ENCODE results near the gene FAM162A. TPM values are rescaled to one million over a fixed set of nuclear protein-coding genes. Genes with fewer than 3 reads are reported as not detected.
"Not testable (repeated sequence)": the region's sequence is repeated elsewhere in the genome, so short reads cannot be mapped to it uniquely, and the experiment has no call there.

The FAM162A gene
- total and polyA plus RNA-seq, 3 experiments from 2014 or later = 62.6 to 113 (median 63.3) TPM

DNA sequence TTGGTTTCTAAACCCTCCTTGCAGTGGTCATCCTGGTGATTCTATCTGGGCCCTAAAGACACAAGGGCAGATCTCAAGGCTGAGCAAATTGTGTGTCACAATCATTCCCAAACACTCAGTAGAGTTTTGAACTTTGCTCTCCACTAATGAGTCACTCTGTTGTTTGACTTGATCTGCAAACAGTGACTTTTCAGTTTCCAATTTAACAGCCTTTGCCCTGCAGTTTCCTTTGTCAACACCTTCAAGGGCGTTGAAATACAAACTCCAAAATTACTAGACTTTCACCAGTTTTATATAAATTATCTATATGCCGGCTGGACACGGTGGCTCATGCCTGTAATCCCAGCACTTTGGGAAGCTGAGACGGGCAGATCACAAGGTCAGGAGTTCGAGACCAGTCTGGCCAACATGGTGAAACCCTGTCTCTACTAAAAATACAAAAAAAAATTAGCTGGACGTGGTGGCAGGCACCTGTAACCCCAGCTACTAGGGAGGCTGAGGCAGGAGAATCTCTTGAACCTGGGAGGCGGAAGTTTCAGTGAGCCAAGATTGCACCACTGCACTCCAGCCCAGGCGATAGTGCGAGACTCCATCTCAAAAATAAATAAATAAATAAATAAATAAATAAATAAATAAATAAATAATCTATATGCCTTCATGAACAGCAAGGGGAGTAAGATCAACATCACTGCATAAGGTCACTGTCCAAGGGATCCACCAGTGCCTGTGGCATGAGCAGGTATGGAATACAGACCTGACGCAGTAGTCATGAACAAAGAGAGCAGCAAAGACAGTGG, 18.2 kb upstream of the FAM162A start:
- CTCF ChIA-PET; H3K9me3 ChIP-seq (ENCODE audit: low read length); H3K27me3 ChIP-seq (ENCODE audit: insufficient read depth, low read length, poor library complexity, severe bottlenecking); H3K4me3 Mint-ChIP-seq; H3K27me3 Mint-ChIP-seq; H3K9me3 Mint-ChIP-seq; H3K4me1 ChIP-seq (ENCODE audit: insufficient read depth, low read length); POLR2A ChIA-PET; DNase-seq; H3K4me3 ChIP-seq (ENCODE audit: low read length); H3K27ac ChIP-seq (ENCODE audit: low read depth, low read length); H3K4me1 Mint-ChIP-seq: not testable (repeated sequence)
- H3K27ac Mint-ChIP-seq = peak overlapping the region in 1 of 8 donors; percentile 19
- H3K36me3 Mint-ChIP-seq = peaks cover 3 to 77% (median 14%) of the 10 kb centered on the region in 3 donors
- H3K36me3 ChIP-seq (ENCODE audit: insufficient read depth, low read length) = peaks cover 14% of the 10 kb centered on the region

DNA sequence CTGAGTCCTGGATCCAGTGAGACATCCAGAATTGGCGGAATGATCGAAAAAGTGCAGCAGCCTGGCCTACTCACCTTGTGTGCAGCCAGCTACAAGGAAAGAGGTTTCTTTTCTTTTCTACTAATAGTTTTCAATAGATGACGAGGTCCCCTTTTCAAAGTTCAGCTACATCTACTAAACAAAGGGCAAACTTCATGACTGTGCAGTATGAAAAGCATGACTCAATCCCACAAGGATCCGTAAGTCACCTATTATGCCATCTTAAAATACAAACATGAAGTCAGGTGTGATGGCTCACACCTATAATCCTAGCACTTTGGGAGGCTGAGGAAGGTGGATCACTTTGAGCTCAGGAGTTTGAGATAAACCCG, 17.6 kb upstream of the FAM162A start:
- Mint-ChIP-seq H3K36me3 (peaks cover 3 to 80% (median 16%) of the 10 kb centered on the region in 3 donors), H3K9me3 (no peaks in the 10 kb centered on the region), H3K4me3 (no peak overlapping the region), H3K4me1 (no peaks in the 10 kb centered on the region), H3K27ac (no peak overlapping the region), H3K27me3 (no peaks in the 10 kb centered on the region)
- Histone ChIP-seq H3K27ac (ENCODE audit: low read depth, low read length) (no peak overlapping the region), H3K4me3 (ENCODE audit: low read length) (no peak overlapping the region), H3K27me3 (ENCODE audit: insufficient read depth, low read length, poor library complexity, severe bottlenecking) (no peaks in the 10 kb centered on the region), H3K36me3 (ENCODE audit: insufficient read depth, low read length) (peaks cover 14% of the 10 kb centered on the region), H3K9me3 (ENCODE audit: low read length) (no peaks in the 10 kb centered on the region), H3K4me1 (ENCODE audit: insufficient read depth, low read length) (no peaks in the 10 kb centered on the region)
- CTCF ChIA-PET = no interaction called here
- DNase-seq = no peak
- POLR2A ChIA-PET = no interaction called here

DNA sequence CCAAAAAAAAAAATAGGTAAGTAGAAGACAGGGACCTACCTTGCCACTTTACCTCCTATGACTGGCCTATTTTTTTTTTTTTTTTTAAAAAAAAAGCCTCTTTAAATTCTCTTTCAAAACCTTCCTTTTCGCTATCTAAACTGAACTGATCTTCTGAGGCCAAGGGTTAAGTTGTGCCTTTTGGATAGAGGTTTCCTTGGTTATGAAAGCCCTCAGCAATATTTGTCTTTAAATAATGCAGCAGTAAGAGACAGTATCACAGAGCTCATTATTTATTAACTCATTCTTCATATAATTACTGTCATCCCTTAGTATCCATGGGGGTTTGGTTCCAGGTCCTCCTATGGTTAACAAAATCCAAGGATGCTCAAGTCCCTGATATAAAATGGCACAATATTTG, 9.9 kb upstream of the FAM162A start:
- Histone ChIP-seq H3K4me1 (ENCODE audit: insufficient read depth, low read length) (no peaks in the 10 kb centered on the region), H3K9me3 (ENCODE audit: low read length) (no peaks in the 10 kb centered on the region), H3K36me3 (ENCODE audit: insufficient read depth, low read length) (peaks cover 4% of the 10 kb centered on the region), H3K4me3 (ENCODE audit: low read length) (no peak overlapping the region), H3K27ac (ENCODE audit: low read depth, low read length) (no peak overlapping the region), H3K27me3 (ENCODE audit: insufficient read depth, low read length, poor library complexity, severe bottlenecking) (no peaks in the 10 kb centered on the region)
- no peaks in the 10 kb centered on the region for H3K27me3 Mint-ChIP-seq
- peak overlapping the region in 1 of 8 donors; percentile 19 for H3K27ac Mint-ChIP-seq
- H3K4me1 Mint-ChIP-seq = peaks cover 0 to 7% (median 0%) of the 10 kb centered on the region in 3 donors
- no peak for DNase-seq
- H3K9me3 Mint-ChIP-seq = no peaks in the 10 kb centered on the region
- ChIA-PET POLR2A (no interaction called here), CTCF (no interaction called here)
- H3K4me3 Mint-ChIP-seq = no peak overlapping the region
- H3K36me3 Mint-ChIP-seq = peaks cover 0 to 39% (median 12%) of the 10 kb centered on the region in 3 donors

DNA sequence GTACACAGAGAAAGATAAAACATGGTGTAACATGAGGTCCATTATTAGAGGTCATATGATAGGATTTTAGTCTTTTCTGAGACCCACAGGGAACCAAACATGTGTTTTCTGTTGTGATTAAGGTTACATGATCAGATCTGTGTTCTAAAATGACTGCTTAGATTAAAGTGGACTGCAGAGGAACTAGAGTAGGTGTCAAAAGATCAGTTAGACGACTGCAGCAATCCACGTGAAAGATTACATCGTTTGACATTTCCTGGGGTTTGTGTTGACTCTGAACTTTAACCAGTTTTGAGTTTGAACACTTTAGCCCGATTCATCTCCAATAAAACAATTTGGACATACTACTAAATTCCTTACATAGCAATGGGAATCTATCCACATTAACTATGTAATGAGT, 6.0 kb upstream of the FAM162A start:
- H3K36me3 ChIP-seq (ENCODE audit: insufficient read depth, low read length) = no peaks in the 10 kb centered on the region
- H3K27ac Mint-ChIP-seq = no peak overlapping the region
- no peak overlapping the region for H3K27ac ChIP-seq (ENCODE audit: low read depth, low read length)
- H3K4me1 ChIP-seq (ENCODE audit: insufficient read depth, low read length) = peaks cover 7% of the 10 kb centered on the region
- ChIA-PET POLR2A (no interaction called here), CTCF (no interaction called here)
- H3K4me3 Mint-ChIP-seq = no peak overlapping the region
- no peak for DNase-seq
- H3K9me3 Mint-ChIP-seq = no peaks in the 10 kb centered on the region
- H3K4me3 ChIP-seq (ENCODE audit: low read length) = no peak overlapping the region
- peaks cover 0 to 21% (median 4%) of the 10 kb centered on the region in 3 donors for H3K36me3 Mint-ChIP-seq
- H3K4me1 Mint-ChIP-seq = peaks cover 10 to 20% (median 13%) of the 10 kb centered on the region in 3 donors
- H3K27me3 ChIP-seq (ENCODE audit: insufficient read depth, low read length, poor library complexity, severe bottlenecking) = no peaks in the 10 kb centered on the region
- no peaks in the 10 kb centered on the region for H3K27me3 Mint-ChIP-seq
- no peaks in the 10 kb centered on the region for H3K9me3 ChIP-seq (ENCODE audit: low read length)

DNA sequence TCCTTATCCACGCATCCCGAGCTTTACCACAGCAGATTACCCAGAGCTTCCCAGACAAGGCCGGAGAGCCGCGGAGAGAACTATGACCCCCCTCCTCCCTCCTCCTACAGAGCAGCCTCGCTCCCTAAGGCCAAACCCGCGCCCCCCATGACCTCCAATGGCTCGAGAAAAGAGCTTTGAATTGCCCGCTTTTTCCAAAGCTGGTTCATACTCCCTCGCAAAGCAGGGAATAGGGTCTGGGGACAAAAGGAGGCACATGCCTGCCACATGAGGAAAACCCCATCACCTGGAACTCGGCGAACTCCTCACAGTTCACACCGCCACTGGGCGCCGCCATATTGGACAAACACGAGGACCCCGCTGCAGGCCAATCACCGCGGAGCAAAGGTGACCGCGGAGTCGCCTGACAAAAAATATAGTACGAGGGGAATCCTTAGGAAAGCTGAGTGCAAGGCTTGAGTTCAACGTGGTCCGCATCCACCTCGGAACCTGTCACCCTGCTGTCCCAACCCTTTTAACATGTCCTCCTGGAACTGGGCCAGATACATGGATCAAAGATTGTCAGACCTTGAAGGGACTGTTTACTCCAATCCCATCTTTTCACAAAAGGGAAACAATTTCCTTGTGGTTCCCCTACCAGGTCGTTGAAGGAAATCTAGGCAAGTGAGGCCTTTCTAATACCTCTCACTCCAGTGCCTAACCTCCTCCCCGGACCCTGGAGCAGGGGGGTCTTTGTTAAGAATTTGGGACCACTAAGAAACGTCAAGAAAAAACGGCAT, 905 bp upstream of the FAM162A start, which contains the start of gene MIX23:
TSS of gene MIX23 (minus strand) at position 344 of the 779 bp plus-strand sequence. CDS start at position 337, 7 bp downstream.
- ChIA-PET CTCF (interaction anchor here (1.0 to 2.4 kb wide), 4 partner anchors 10 to 837 kb away, joined by 3 to 14 read pairs (median 6); partner anchors contain the start of gene POLQ), POLR2A (interaction anchor here (0.6 to 2.7 kb wide), 8 partner anchors 29 to 1203 kb away, joined by 3 to 45 read pairs (median 4); partner anchors contain the start of genes DTX3L, HSPBAP1, KPNA1 and PARP14)
- Histone ChIP-seq H3K9me3 (ENCODE audit: low read length) (no peaks in the 10 kb centered on the region), H3K4me3 (ENCODE audit: low read length) (peak within 1 kb of the TSS; percentile 74), H3K4me1 (ENCODE audit: insufficient read depth, low read length) (peaks cover 30% of the 10 kb centered on the region), H3K27ac (ENCODE audit: low read depth, low read length) (peak within 1 kb of the TSS; percentile 82), H3K36me3 (ENCODE audit: insufficient read depth, low read length) (no peaks in the 10 kb centered on the region), H3K27me3 (ENCODE audit: insufficient read depth, low read length, poor library complexity, severe bottlenecking) (no peaks in the 10 kb centered on the region)
- H3K27me3 Mint-ChIP-seq = no peaks in the 10 kb centered on the region
- H3K4me1 Mint-ChIP-seq = peaks cover 36 to 53% (median 51%) of the 10 kb centered on the region in 3 donors
- H3K36me3 Mint-ChIP-seq = peaks cover 0 to 24% (median 4%) of the 10 kb centered on the region in 3 donors
- peak within 1 kb of the TSS; percentile 92 to 99 (median 96) for H3K27ac Mint-ChIP-seq
- DNase-seq = peak; percentile 73 to 88 (median 80)
- H3K4me3 Mint-ChIP-seq = peak within 1 kb of the TSS; percentile 90 to 98 (median 95)
- no peaks in the 10 kb centered on the region for H3K9me3 Mint-ChIP-seq

DNA sequence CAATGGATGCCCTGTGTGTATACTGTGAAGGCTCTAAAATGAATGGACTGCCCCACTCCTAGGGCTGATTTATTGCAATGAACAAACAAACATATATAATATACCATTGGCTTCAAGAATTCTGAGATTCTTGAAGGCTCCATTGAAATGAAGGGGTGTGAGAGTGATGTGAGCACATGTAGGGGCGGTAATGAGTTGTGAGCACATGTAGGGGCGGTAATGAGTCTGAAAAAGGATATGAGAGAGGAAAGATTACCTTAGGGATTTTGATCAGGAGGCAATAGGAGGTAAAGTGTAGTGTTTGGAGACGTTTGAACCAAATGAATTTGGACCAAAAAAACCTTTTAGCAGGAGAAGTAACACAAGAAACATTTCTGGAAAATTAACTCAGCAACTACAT, 3.7 kb downstream of the FAM162A start:
- H3K9me3 ChIP-seq (ENCODE audit: low read length) = no peaks in the 10 kb centered on the region
- DNase-seq = no peak
- peaks cover 30 to 49% (median 48%) of the 10 kb centered on the region in 3 donors for H3K4me1 Mint-ChIP-seq
- POLR2A ChIA-PET = no interaction called here
- no peak overlapping the region for H3K27ac Mint-ChIP-seq
- H3K27me3 ChIP-seq (ENCODE audit: insufficient read depth, low read length, poor library complexity, severe bottlenecking) = no peaks in the 10 kb centered on the region
- CTCF ChIA-PET = no interaction called here
- H3K4me3 ChIP-seq (ENCODE audit: low read length) = no peak overlapping the region
- H3K4me3 Mint-ChIP-seq = peak overlapping the region in 1 of 7 donors; percentile 23
- H3K27ac ChIP-seq (ENCODE audit: low read depth, low read length) = no peak overlapping the region
- peaks cover 23% of the 10 kb centered on the region for H3K4me1 ChIP-seq (ENCODE audit: insufficient read depth, low read length)
- no peaks in the 10 kb centered on the region for H3K27me3 Mint-ChIP-seq
- peaks cover 0 to 25% (median 8%) of the 10 kb centered on the region in 3 donors for H3K36me3 Mint-ChIP-seq
- H3K36me3 ChIP-seq (ENCODE audit: insufficient read depth, low read length) = no peaks in the 10 kb centered on the region
- H3K9me3 Mint-ChIP-seq = no peaks in the 10 kb centered on the region

DNA sequence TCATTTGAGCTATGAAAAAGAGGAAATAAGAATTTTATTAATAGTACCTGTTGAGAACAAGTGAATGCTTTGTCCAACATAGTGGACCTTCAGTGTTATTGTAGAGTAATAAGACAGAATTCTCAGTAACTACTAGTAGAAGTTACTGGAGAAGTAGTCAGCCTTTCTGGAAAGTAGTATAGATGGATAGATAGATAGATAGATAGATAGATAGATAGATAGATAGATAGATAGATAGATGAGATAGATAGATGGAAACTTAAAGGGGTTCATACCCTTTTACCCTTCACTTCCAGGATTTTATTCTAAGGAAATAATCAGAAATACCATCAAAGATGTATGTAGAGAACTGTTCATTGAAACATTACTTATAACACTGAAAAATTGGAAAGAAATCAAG, 5.2 kb downstream of the FAM162A start:
- no peak for DNase-seq
- ChIA-PET CTCF (interaction anchor here (1.0 to 1.7 kb wide), 2 partner anchors 19 to 290 kb away, joined by 3 to 7 read pairs; no protein-coding TSS in a partner anchor), POLR2A (interaction anchor here (0.7 kb wide), 2 partner anchors 24 to 674 kb away, joined by 3 to 8 read pairs; no protein-coding TSS in a partner anchor)
- Histone ChIP-seq H3K4me1 (ENCODE audit: insufficient read depth, low read length) (peaks cover 23% of the 10 kb centered on the region), H3K36me3 (ENCODE audit: insufficient read depth, low read length) (no peaks in the 10 kb centered on the region), H3K4me3 (ENCODE audit: low read length) (no peak overlapping the region), H3K27me3 (ENCODE audit: insufficient read depth, low read length, poor library complexity, severe bottlenecking) (no peaks in the 10 kb centered on the region), H3K9me3 (ENCODE audit: low read length) (no peaks in the 10 kb centered on the region), H3K27ac (ENCODE audit: low read depth, low read length) (no peak overlapping the region)
- no peak overlapping the region for H3K4me3 Mint-ChIP-seq
- no peaks in the 10 kb centered on the region for H3K9me3 Mint-ChIP-seq
- peaks cover 0 to 26% (median 8%) of the 10 kb centered on the region in 3 donors for H3K36me3 Mint-ChIP-seq
- no peaks in the 10 kb centered on the region for H3K27me3 Mint-ChIP-seq
- peaks cover 20 to 43% (median 35%) of the 10 kb centered on the region in 3 donors for H3K4me1 Mint-ChIP-seq
- H3K27ac Mint-ChIP-seq = no peak overlapping the region

All from CD8-positive, alpha-beta memory T cell (primary cell).